PFSK-1 (cell line): ENCODE data around the gene EVA1A.

Experiments used
- POLR2AphosphoS5 ChIP-seq: IDR thresholded peaks from 2 replicates; pipeline ENCODE4 v1.6.1; 2012; ENCODE audit warnings: low read depth, mild to moderate bottlenecking, control low read depth, low read length, moderate library complexity
- SIN3A ChIP-seq: IDR thresholded peaks from 2 replicates; pipeline ENCODE4 v1.6.1; 2012; ENCODE audit warnings: mild to moderate bottlenecking, low read length, moderate library complexity, borderline replicate concordance; ENCODE audit not compliant: insufficient read depth
- TAF1 ChIP-seq: IDR thresholded peaks from 2 replicates; pipeline ENCODE4 v1.6.1; 2012; ENCODE audit warnings: low read length, control low read depth, borderline replicate concordance; ENCODE audit not compliant: insufficient read depth
- TF ChIP-seq, protein P1 (sequence below), 2 experiments: IDR thresholded peaks; 2 replicates each; pipeline versions ENCODE4 v1.6.1 to v1.8.0; 2011 to 2012; ENCODE audit warnings: low read depth in 2 of 2, low read length in 2 of 2, control low read depth in 1 of 2, inconsistent platforms in 1 of 2, mild to moderate bottlenecking in 1 of 2, moderate library complexity in 1 of 2; ENCODE audit not compliant: insufficient read depth in 1 of 2

DNA sequence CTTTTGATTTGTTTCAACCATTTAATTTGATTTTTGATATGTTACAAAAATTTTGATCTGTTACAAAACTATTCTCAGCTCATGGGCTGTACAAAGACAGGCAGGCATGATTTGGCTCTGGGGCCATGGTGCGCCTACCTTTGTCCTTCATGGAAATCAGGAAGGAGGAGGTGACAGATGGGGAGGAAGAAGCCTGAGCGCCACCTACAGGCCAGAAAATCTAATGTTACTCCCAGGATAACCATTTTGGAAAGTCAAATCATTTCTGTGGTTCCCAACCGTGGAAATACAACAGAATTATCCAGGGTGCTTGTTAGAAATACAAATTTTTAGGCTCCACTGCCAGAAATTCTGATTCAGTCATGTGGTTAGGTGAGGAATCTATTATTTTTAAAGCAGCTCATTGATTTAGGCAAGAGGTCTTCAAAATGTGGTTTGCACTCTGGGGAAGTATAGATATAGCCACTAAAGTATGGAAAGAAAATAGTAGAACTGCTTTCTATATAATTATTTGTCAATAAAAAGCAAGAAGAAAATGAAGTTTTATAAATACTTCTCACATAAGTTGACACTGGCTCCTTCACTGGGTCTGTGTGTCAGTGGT lies 93.9 kb downstream of the EVA1A start:
- TF ChIP-seq POLR2AphosphoS5 (no peak), TAF1 (no peak), SIN3A (no peak)
- TF ChIP-seq, protein P1, sequence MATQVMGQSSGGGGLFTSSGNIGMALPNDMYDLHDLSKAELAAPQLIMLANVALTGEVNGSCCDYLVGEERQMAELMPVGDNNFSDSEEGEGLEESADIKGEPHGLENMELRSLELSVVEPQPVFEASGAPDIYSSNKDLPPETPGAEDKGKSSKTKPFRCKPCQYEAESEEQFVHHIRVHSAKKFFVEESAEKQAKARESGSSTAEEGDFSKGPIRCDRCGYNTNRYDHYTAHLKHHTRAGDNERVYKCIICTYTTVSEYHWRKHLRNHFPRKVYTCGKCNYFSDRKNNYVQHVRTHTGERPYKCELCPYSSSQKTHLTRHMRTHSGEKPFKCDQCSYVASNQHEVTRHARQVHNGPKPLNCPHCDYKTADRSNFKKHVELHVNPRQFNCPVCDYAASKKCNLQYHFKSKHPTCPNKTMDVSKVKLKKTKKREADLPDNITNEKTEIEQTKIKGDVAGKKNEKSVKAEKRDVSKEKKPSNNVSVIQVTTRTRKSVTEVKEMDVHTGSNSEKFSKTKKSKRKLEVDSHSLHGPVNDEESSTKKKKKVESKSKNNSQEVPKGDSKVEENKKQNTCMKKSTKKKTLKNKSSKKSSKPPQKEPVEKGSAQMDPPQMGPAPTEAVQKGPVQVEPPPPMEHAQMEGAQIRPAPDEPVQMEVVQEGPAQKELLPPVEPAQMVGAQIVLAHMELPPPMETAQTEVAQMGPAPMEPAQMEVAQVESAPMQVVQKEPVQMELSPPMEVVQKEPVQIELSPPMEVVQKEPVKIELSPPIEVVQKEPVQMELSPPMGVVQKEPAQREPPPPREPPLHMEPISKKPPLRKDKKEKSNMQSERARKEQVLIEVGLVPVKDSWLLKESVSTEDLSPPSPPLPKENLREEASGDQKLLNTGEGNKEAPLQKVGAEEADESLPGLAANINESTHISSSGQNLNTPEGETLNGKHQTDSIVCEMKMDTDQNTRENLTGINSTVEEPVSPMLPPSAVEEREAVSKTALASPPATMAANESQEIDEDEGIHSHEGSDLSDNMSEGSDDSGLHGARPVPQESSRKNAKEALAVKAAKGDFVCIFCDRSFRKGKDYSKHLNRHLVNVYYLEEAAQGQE (IDR thresholded peaks at IDR 0.05; ENCODE audit: insufficient read depth in 1 of 2, low read depth in 2 of 2, low read length in 2 of 2), result no peak
